ENCODE measurements around the gene TBC1D32.
"Not testable (repeated sequence)": the region's sequence is repeated elsewhere in the genome, so short reads cannot be mapped to it uniquely, and the experiment has no call there.

Gene TBC1D32

DNA sequence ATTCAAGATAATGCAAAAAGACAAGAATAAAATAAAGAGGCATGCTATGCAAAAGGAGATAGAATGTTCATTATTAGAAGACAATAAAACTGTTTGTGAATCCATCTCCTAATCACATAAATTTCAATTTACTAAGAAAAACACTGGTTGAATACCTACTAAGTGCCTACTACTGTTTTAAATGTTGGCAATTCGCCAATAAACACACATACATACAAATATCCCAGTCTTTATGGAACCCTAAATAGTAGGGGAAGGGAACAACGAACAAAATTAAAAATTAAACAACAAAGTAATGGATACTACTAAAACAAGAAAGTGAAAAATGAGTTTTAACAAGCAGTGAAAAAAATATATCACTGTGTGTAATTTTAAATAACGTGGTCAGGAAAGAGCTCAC, 158.5 kb downstream of the TBC1D32 start:
- Histone ChIP-seq H3K27ac (ENCODE audit: low read depth, low read length) (no peak overlapping the region), H3K27me3 (ENCODE audit: control insufficient read depth, insufficient read depth, low read length) (no peaks in the 10 kb centered on the region), H3K9me3 (ENCODE audit: control insufficient read depth, insufficient read depth, low read length) (no peaks in the 10 kb centered on the region), H3K9ac (ENCODE audit: low read depth, low read length) (no peak overlapping the region), H3K4me3 (ENCODE audit: low read depth, low read length) (no peak overlapping the region), H3K36me3 (ENCODE audit: control insufficient read depth, insufficient read depth, low read length) (no peaks in the 10 kb centered on the region), H3K4me1 (ENCODE audit: control insufficient read depth, insufficient read depth, low read length) (no peaks in the 10 kb centered on the region)

GRCh38 chr6:121172451-121172850, 161.8 kb downstream of the TBC1D32 start:
- H3K9ac ChIP-seq (ENCODE audit: low read depth, low read length); H3K27me3 ChIP-seq (ENCODE audit: control insufficient read depth, insufficient read depth, low read length); H3K4me3 ChIP-seq (ENCODE audit: low read depth, low read length); H3K36me3 ChIP-seq (ENCODE audit: control insufficient read depth, insufficient read depth, low read length); H3K4me1 ChIP-seq (ENCODE audit: control insufficient read depth, insufficient read depth, low read length); H3K9me3 ChIP-seq (ENCODE audit: control insufficient read depth, insufficient read depth, low read length); H3K27ac ChIP-seq (ENCODE audit: low read depth, low read length): not testable (repeated sequence)

- H3K4me3 ChIP-seq (ENCODE audit: low read depth, low read length), result no peak overlapping the region
- no peaks in the 10 kb centered on the region for H3K36me3 ChIP-seq (ENCODE audit: control insufficient read depth, insufficient read depth, low read length)
- H3K27me3 ChIP-seq (ENCODE audit: control insufficient read depth, insufficient read depth, low read length), result no peaks in the 10 kb centered on the region
- no peak overlapping the region for H3K27ac ChIP-seq (ENCODE audit: low read depth, low read length)
- no peak overlapping the region for H3K9ac ChIP-seq (ENCODE audit: low read depth, low read length)
- H3K9me3 ChIP-seq (ENCODE audit: control insufficient read depth, insufficient read depth, low read length), result no peaks in the 10 kb centered on the region
- H3K4me1 ChIP-seq (ENCODE audit: control insufficient read depth, insufficient read depth, low read length), result no peaks in the 10 kb centered on the region
Observed at GRCh38 chr6:121171879-121172278, 162.4 kb downstream of the TBC1D32 start.

DNA sequence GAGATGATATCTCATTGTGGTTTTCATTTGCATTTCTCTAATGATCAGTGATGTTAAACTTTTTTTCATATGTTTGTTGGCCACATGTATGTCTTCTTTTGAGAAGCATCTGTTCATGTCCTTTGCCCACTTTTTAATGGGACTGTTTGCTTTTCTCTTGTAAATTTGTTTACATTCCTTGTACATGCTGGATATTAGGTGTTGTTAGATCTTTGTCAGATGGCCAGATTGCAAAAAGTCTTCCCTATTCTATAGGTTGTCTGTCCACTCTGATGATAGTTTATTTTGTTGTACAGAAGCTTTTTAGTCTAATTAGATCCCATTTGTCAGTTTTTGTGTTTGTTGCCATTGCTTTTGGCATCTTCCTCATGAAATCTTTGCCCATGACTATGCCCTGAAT, 172.4 kb downstream of the TBC1D32 start:
- Histone ChIP-seq H3K4me3 (ENCODE audit: low read depth, low read length) (no peak overlapping the region), H3K27ac (ENCODE audit: low read depth, low read length) (no peak overlapping the region), H3K36me3 (ENCODE audit: control insufficient read depth, insufficient read depth, low read length) (no peaks in the 10 kb centered on the region), H3K27me3 (ENCODE audit: control insufficient read depth, insufficient read depth, low read length) (no peaks in the 10 kb centered on the region), H3K9me3 (ENCODE audit: control insufficient read depth, insufficient read depth, low read length) (no peaks in the 10 kb centered on the region), H3K4me1 (ENCODE audit: control insufficient read depth, insufficient read depth, low read length) (no peaks in the 10 kb centered on the region), H3K9ac (ENCODE audit: low read depth, low read length) (no peak overlapping the region)

GRCh38 chr6:121160276-121160675, 174.0 kb downstream of the TBC1D32 start:
- H3K9ac ChIP-seq (ENCODE audit: low read depth, low read length), result no peak overlapping the region
- no peak overlapping the region for H3K4me3 ChIP-seq (ENCODE audit: low read depth, low read length)
- H3K4me1 ChIP-seq (ENCODE audit: control insufficient read depth, insufficient read depth, low read length), result no peaks in the 10 kb centered on the region

DNA sequence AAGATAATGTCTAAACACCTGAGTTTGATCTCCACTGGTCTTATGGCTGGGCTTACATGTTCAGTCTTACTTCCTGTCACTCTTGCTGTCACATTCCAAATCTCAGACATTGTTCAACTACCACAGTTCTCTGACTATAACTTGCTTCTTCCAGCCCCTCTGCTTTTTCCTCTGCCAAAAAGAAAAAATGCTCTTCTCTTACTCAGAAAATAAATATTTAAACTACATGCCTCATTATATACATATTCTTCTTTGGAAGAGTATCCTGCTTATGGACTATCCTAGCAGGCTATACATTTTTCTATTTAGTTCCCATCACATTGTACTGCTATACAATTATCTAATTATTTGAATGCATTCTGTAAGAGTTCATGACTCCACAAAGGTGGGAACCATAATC, 175.4 kb downstream of the TBC1D32 start:
- no peak overlapping the region for H3K4me3 ChIP-seq (ENCODE audit: low read depth, low read length)
- H3K27me3 ChIP-seq (ENCODE audit: control insufficient read depth, insufficient read depth, low read length), result no peaks in the 10 kb centered on the region
- no peaks in the 10 kb centered on the region for H3K4me1 ChIP-seq (ENCODE audit: control insufficient read depth, insufficient read depth, low read length)
- H3K9me3 ChIP-seq (ENCODE audit: control insufficient read depth, insufficient read depth, low read length), result no peaks in the 10 kb centered on the region
- no peak overlapping the region for H3K9ac ChIP-seq (ENCODE audit: low read depth, low read length)
- H3K36me3 ChIP-seq (ENCODE audit: control insufficient read depth, insufficient read depth, low read length), result no peaks in the 10 kb centered on the region
- no peak overlapping the region for H3K27ac ChIP-seq (ENCODE audit: low read depth, low read length)

More at GRCh38 chr6:121160276-121160675, 174.0 kb downstream of the TBC1D32 start:
- Histone ChIP-seq H3K27ac (ENCODE audit: low read depth, low read length) (no peak overlapping the region), H3K36me3 (ENCODE audit: control insufficient read depth, insufficient read depth, low read length) (no peaks in the 10 kb centered on the region), H3K9me3 (ENCODE audit: control insufficient read depth, insufficient read depth, low read length) (no peaks in the 10 kb centered on the region), H3K27me3 (ENCODE audit: control insufficient read depth, insufficient read depth, low read length) (no peaks in the 10 kb centered on the region)

- no peaks in the 10 kb centered on the region for H3K9me3 ChIP-seq (ENCODE audit: control insufficient read depth, insufficient read depth, low read length)
- no peak overlapping the region for H3K4me3 ChIP-seq (ENCODE audit: low read depth, low read length)
- H3K36me3 ChIP-seq (ENCODE audit: control insufficient read depth, insufficient read depth, low read length), result no peaks in the 10 kb centered on the region
- no peaks in the 10 kb centered on the region for H3K4me1 ChIP-seq (ENCODE audit: control insufficient read depth, insufficient read depth, low read length)
- no peaks in the 10 kb centered on the region for H3K27me3 ChIP-seq (ENCODE audit: control insufficient read depth, insufficient read depth, low read length)
- no peak overlapping the region for H3K9ac ChIP-seq (ENCODE audit: low read depth, low read length)
- no peak overlapping the region for H3K27ac ChIP-seq (ENCODE audit: low read depth, low read length)
Observed at GRCh38 chr6:121158438-121158837, 175.8 kb downstream of the TBC1D32 start.

- Histone ChIP-seq H3K27me3 (ENCODE audit: control insufficient read depth, insufficient read depth, low read length) (no peaks in the 10 kb centered on the region), H3K9ac (ENCODE audit: low read depth, low read length) (no peak overlapping the region), H3K4me3 (ENCODE audit: low read depth, low read length) (no peak overlapping the region), H3K9me3 (ENCODE audit: control insufficient read depth, insufficient read depth, low read length) (peaks cover 5% of the 10 kb centered on the region), H3K36me3 (ENCODE audit: control insufficient read depth, insufficient read depth, low read length) (no peaks in the 10 kb centered on the region; the same call in 1 of the 2 replicates), H3K27ac (ENCODE audit: low read depth, low read length) (no peak overlapping the region), H3K4me1 (ENCODE audit: control insufficient read depth, insufficient read depth, low read length) (no peaks in the 10 kb centered on the region)
Observed at GRCh38 chr6:121157906-121158305, 176.4 kb downstream of the TBC1D32 start.

- Histone ChIP-seq H3K4me3 (ENCODE audit: low read depth, low read length) (no peak overlapping the region), H3K27ac (ENCODE audit: low read depth, low read length) (no peak overlapping the region), H3K36me3 (ENCODE audit: control insufficient read depth, insufficient read depth, low read length) (no peaks in the 10 kb centered on the region), H3K4me1 (ENCODE audit: control insufficient read depth, insufficient read depth, low read length) (no peaks in the 10 kb centered on the region), H3K27me3 (ENCODE audit: control insufficient read depth, insufficient read depth, low read length) (no peaks in the 10 kb centered on the region), H3K9me3 (ENCODE audit: control insufficient read depth, insufficient read depth, low read length) (peaks cover 18% of the 10 kb centered on the region), H3K9ac (ENCODE audit: low read depth, low read length) (no peak overlapping the region)
Observed at GRCh38 chr6:121143476-121143875, 190.8 kb downstream of the TBC1D32 start.

DNA sequence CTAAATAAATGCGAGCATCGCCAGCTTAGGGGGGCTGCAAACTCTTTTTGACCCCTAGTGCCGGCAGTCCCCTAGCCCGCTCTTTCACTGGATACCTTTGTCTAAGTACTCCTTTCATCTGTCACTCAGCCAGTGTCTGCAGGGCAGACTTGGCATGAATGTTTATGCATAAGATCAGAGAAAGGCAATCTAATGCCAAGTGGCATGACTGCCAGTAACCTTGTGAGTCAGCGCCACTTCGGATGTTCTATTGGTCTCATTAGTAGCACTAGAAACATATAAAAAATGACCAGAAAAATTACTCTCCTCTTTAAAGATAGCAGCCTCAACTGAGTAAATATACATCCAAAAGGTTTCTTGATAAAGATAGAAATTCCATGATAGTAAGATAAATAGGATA, 192.2 kb downstream of the TBC1D32 start:
- Histone ChIP-seq H3K27me3 (ENCODE audit: control insufficient read depth, insufficient read depth, low read length) (no peaks in the 10 kb centered on the region), H3K9ac (ENCODE audit: low read depth, low read length) (no peak overlapping the region), H3K27ac (ENCODE audit: low read depth, low read length) (no peak overlapping the region), H3K9me3 (ENCODE audit: control insufficient read depth, insufficient read depth, low read length) (peaks cover 18% of the 10 kb centered on the region), H3K4me1 (ENCODE audit: control insufficient read depth, insufficient read depth, low read length) (no peaks in the 10 kb centered on the region), H3K4me3 (ENCODE audit: low read depth, low read length) (no peak overlapping the region), H3K36me3 (ENCODE audit: control insufficient read depth, insufficient read depth, low read length) (no peaks in the 10 kb centered on the region)

DNA sequence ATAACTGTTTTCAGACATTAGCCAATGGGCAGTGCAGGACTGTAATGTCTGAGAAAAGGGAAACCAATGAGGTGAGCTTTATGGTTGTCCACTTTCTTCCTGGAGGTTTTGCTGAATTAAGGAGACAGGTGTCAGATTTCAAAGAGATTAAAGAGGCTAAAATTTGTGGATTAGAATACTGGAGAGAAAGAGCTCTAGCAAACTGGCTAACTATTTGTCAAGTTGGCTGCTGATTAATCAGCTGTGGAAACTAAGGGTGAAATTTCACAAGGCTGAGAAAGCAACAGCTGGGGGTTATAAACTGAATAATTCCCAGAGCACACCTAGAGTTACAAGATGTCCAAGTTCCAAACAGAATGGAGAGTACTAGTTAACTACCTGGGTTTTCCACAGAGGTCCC, 198.9 kb downstream of the TBC1D32 start:
- H3K36me3 ChIP-seq (ENCODE audit: control insufficient read depth, insufficient read depth, low read length), result no peaks in the 10 kb centered on the region
- H3K9me3 ChIP-seq (ENCODE audit: control insufficient read depth, insufficient read depth, low read length), result no peaks in the 10 kb centered on the region

GRCh38 chr6:121134922-121135321, 199.4 kb downstream of the TBC1D32 start:
- no peak overlapping the region for H3K4me3 ChIP-seq (ENCODE audit: low read depth, low read length)
- H3K4me1 ChIP-seq (ENCODE audit: control insufficient read depth, insufficient read depth, low read length), result 0 out of 2 replicates have a peak, but pooled peaks cover 5% of the 10 kb centered on the region
- no peaks in the 10 kb centered on the region for H3K36me3 ChIP-seq (ENCODE audit: control insufficient read depth, insufficient read depth, low read length)
- no peaks in the 10 kb centered on the region for H3K27me3 ChIP-seq (ENCODE audit: control insufficient read depth, insufficient read depth, low read length)
- H3K9me3 ChIP-seq (ENCODE audit: control insufficient read depth, insufficient read depth, low read length), result no peaks in the 10 kb centered on the region
- H3K27ac ChIP-seq (ENCODE audit: low read depth, low read length), result no peak overlapping the region
- H3K9ac ChIP-seq (ENCODE audit: low read depth, low read length), result no peak overlapping the region

More for the DNA sequence above, 198.9 kb downstream of the TBC1D32 start:
- no peak overlapping the region for H3K9ac ChIP-seq (ENCODE audit: low read depth, low read length)
- H3K27me3 ChIP-seq (ENCODE audit: control insufficient read depth, insufficient read depth, low read length), result no peaks in the 10 kb centered on the region
- H3K4me3 ChIP-seq (ENCODE audit: low read depth, low read length), result no peak overlapping the region
- H3K27ac ChIP-seq (ENCODE audit: low read depth, low read length), result no peak overlapping the region
- 0 out of 2 replicates have a peak, but pooled peaks cover 5% of the 10 kb centered on the region for H3K4me1 ChIP-seq (ENCODE audit: control insufficient read depth, insufficient read depth, low read length)
